Esophagus muscularis mucosa (tissue), 3 donors: ENCODE data around the gene TMEM128.

Experiments used
- CTCF ChIP-seq, 3 experiments: fragments of 200-600 bp in 2 of 3; fragments of 450-650 bp in 1 of 3; sonication (generic) in 2 of 3; IDR thresholded peaks; one replicate each; pipeline ENCODE4 v1.5.1; 2017 to 2019; ENCODE audit warnings: antibody characterized with exemption in 3 of 3, mild to moderate bottlenecking in 2 of 3, moderate library complexity in 1 of 3
- POLR2A ChIP-seq: fragments of 450-650 bp; IDR thresholded peaks from one replicate; pipeline ENCODE4 v1.6.1; 2017; ENCODE audit warnings: antibody characterized with exemption, moderate library complexity, mild to moderate bottlenecking, low read depth
- POLR2AphosphoS5 ChIP-seq, 2 donors: sonication (generic); formaldehyde crosslinking; IDR thresholded peaks; one replicate each; pipeline ENCODE4 v1.6.1; 2017; ENCODE audit warnings: antibody characterized with exemption in 2 of 2

- TF ChIP-seq CTCF (IDR thresholded peaks at IDR 0.05), result no peak
- TF ChIP-seq POLR2A, result no peak
- TF ChIP-seq POLR2AphosphoS5 (IDR thresholded peaks at IDR 0.05), result no peak
Measured at GRCh38 chr4:4227510-4228355, 20.3 kb downstream of the TMEM128 start.
